ENCODE data around the gene SYVN1. TPM values are rescaled to one million over a fixed set of nuclear protein-coding genes. Genes with fewer than 3 reads are reported as not detected.

The SYVN1 gene
- total and polyA plus RNA-seq, 12 donors, result 9.7 to 124 (median 59.9) TPM

DNA sequence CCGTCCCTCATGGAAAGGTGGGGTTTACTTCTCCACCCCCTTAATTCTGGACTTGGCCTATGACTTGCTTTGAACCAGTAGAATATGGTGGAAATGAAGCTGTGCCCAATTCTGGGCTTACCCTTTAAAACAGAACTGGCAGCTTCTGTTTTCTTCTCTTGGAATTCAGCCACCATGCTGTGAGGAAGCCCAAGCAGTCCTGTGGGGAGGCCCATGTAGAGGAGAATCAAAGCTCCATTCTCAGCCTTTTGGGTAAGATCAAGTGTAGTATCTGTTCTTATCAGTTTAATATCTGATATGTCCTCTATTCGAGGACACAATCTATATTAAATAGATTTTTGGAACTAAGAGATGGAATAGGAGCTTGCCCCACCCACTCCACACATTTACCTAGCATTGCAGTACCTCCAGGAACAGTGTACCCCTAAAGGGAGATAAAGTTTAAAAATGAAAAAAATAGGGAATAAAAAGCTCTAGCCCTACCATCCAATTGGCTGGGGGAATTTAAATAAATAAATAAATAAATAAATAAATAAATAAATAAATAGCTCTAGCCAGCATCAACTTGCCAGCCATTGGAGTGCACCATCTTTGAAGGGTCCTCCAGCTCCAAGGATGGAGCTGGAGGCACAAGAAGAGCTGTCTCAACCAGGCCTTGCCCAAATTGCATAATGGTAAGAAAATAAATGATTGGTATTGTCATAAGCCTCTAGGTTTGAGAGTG is 13.2 kb upstream of the SYVN1 start:
- WGBS, 4 donors, result 73 to 81% (median 75%) methylated on average over 2 of the region's 2 CpGs
- H3K4me3 ChIP-seq, result no peak overlapping the region
- H3K4me1 ChIP-seq (replicated peaks in 1 of 2), result peaks cover 0 to 17% of the 10 kb centered on the region in 2 donors
- no peaks in the 10 kb centered on the region for H3K27me3 ChIP-seq
- no peaks in the 10 kb centered on the region for H3K9me3 ChIP-seq (replicated peaks in 1 of 3)
- H3K27ac ChIP-seq, result no peak overlapping the region
- H3K36me3 ChIP-seq (replicated peaks in 1 of 2), result no peaks in the 10 kb centered on the region
- DNase-seq, result no peak
- intact Hi-C loops (cut with DNase I), result loop anchor here in 1 of 2 donors (10.0 kb wide), 1 partner anchor 623 kb away; no protein-coding TSS in a partner anchor
- no peak for TF ChIP-seq CTCF (IDR thresholded peaks at IDR 0.05)
- no peak for TF ChIP-seq POLR2A (IDR thresholded peaks at IDR 0.05)

DNA sequence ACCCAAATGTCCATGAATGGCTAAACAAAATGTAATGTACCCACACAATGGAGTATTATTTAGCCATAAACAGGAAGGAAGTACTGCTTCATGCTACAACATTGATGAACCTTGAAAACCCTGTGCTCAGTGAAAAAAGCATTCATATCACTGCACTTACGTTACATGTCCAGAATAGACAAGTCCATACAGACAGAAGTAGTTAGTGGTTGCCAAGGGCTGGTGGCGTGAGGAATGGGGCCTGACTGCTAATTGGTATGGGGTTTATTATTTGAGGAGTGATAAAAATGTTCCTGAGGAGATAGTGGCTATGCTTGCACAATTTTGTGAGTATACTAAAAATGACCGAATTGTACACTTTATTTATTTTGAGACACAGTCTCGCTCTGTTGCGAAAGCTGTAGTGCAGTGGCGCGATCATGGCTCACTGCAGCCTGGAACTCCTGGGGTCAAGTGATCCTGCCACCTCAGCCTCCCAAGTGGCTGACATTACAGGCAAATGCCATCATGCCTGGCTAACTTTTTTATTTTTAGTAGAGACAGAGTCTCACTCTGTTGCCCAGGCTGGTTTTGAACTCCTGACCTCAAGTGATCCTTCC is 7.7 kb upstream of the SYVN1 start:
- no peak overlapping the region for H3K27ac ChIP-seq
- H3K4me3 ChIP-seq, result no peak overlapping the region
- H3K9me3 ChIP-seq (replicated peaks in 1 of 3), result no peaks in the 10 kb centered on the region
- no peaks in the 10 kb centered on the region for H3K4me1 ChIP-seq (replicated peaks in 1 of 2)
- TF ChIP-seq POLR2A (IDR thresholded peaks at IDR 0.05), result no peak
- no peak for TF ChIP-seq CTCF (IDR thresholded peaks at IDR 0.05)
- peak in 1 of 7 donors; percentile 9 for DNase-seq
- intact Hi-C loops (cut with DNase I), result loop anchor here in 1 of 2 donors (10.0 kb wide), 1 partner anchor 617 kb away; no protein-coding TSS in a partner anchor
- no peaks in the 10 kb centered on the region for H3K36me3 ChIP-seq (replicated peaks in 1 of 2)
- 77 to 84% (median 80%) methylated on average over 7 of the region's 7 CpGs for WGBS, 4 donors
- no peaks in the 10 kb centered on the region for H3K27me3 ChIP-seq

DNA sequence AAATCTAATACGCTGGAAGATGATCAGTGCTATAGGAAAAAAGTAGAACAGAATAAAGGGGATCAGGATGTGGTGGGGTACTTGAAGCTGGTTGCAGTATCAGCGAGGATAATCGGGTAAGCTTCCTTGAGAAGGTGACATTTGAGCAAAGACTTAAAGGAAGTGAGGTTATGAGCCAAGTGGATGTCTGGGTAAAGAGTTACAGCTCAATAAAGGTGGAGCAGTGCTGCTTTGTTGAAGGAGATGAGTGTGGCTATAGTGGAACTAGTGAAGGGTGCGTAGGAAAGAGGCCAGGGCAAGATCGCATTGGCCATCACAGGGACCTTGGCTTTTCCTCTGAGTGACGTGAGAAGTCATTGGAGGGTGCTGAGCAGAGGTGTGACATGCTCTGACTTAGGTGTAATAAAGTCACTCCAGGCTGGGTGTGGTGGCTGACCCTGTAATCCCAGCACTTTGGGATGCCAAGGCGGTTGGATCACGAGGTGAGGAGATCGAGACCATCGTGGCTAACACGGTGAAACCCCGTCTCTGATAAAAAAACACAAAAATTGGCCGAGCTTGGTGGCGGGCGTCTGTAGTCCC is 2.3 kb upstream of the SYVN1 start:
- TF ChIP-seq CTCF (IDR thresholded peaks at IDR 0.05), result no peak
- TF ChIP-seq POLR2A (IDR thresholded peaks at IDR 0.05), result no peak
- no peaks in the 10 kb centered on the region for H3K27me3 ChIP-seq
- intact Hi-C loops (cut with DNase I), result loop anchor here in 1 of 2 donors (5.0 kb wide), 1 partner anchor 46 kb away; the partner anchor contains the start of gene CAPN1
- H3K4me3 ChIP-seq, result no peak overlapping the region
- peak in 2 of 7 donors; percentile 22 to 45 for DNase-seq
- H3K36me3 ChIP-seq (replicated peaks in 1 of 2), result peaks cover 0 to 15% of the 10 kb centered on the region in 2 donors
- 86 to 90% (median 88%) methylated on average over 15 of the region's 15 CpGs for WGBS, 4 donors
- H3K27ac ChIP-seq, result no peak overlapping the region
- no peaks in the 10 kb centered on the region for H3K9me3 ChIP-seq (replicated peaks in 1 of 3)
- peaks cover 18 to 29% of the 10 kb centered on the region in 2 donors for H3K4me1 ChIP-seq (replicated peaks in 1 of 2)

DNA sequence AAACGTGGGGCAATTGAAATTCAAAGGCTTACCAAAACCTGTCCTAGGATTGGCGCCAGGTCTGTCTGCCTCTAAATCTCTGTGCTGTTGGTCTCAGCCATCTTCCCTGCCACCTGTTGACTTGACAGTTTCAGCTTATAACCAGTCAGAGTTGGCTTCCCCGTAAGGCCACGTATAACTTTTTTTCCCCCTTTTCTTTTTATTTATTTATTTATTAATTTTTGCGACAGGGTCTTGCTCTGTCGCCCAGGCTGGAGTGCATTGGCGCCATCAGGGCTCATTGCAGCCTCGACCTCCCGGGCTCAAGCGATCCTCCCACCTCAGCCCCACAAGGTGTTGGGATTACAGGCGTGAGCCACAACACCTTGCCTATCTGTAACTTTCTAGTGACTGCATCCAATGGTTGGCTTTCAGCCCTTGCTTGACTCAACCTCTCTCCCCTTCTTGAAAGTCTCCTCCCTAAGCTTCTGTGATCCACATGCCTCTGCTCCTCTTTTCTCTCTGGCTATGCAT is 1.4 kb upstream of the SYVN1 start:
- intact Hi-C loops (cut with DNase I), result loop anchor here in 1 of 2 donors (5.0 kb wide), 1 partner anchor 47 kb away; the partner anchor contains the start of gene CAPN1
- H3K9me3 ChIP-seq (replicated peaks in 1 of 3), result no peaks in the 10 kb centered on the region
- H3K4me1 ChIP-seq (replicated peaks in 1 of 2), result peaks cover 18 to 29% of the 10 kb centered on the region in 2 donors
- no peak for TF ChIP-seq POLR2A (IDR thresholded peaks at IDR 0.05)
- no peak for TF ChIP-seq CTCF (IDR thresholded peaks at IDR 0.05)
- 57 to 64% (median 61%) methylated on average over 11 of the region's 11 CpGs for WGBS, 4 donors
- H3K4me3 ChIP-seq, result peak overlapping the region in 2 of 4 donors; percentile 78 to 92
- peaks cover 0 to 24% of the 10 kb centered on the region in 2 donors for H3K36me3 ChIP-seq (replicated peaks in 1 of 2)
- H3K27ac ChIP-seq, result peak overlapping the region in 3 of 5 donors; percentile 96 to 98 (median 96)
- peak in 1 of 7 donors; percentile 52 for DNase-seq
- H3K27me3 ChIP-seq, result no peaks in the 10 kb centered on the region
